Stimulated activated CD4-positive, alpha-beta T cell treated with anti-CD3 and anti-CD28 coated beads, TNF-alpha, amount 100 ng/mL, for 4 hours (primary cell): ENCODE data around the gene RABGGTA.
A peak's percentile ranks its signal among the peaks of the same experiment; 100 is the strongest.

Source experiments
- DNase-seq, 3 experiments: peaks; one replicate each; pipeline ENCODE4 v3.0.0-alpha.2; 2020; ENCODE audit warnings: low read depth in 3 of 3

RABGGTA gene

DNA sequence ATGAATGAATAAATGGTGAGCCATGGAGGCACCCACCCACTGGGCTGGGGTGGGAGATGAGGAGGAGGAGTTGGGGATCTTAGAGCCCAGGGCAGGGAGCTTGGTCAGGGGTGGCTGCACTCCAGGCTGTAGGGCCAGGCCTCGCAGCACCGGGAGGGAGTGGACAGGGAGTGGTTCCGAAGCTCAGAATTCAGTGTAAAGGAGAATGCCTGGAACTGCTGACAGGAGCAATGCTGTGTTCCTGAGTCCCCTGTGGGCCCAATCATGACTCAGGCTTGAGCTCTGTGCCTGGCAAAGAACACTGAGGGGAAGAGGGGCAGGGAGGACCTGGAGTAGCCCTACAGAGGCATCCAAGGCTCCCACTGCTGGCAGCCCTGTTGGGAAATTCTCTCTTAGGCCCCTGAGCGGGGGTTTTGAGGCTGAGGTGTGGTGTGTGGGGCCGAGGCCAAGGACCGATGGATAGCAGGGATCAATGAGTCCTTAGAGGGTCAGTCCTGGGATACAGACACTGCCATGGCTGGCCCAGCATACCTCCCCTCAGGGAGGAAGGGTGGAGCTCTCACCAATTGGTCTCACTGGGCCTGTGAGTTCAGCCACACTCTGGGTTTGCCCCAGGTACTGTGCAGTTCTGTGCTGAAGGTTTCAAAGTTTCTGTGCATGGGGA lies 9.5 kb upstream of the RABGGTA start:
- no peak for DNase-seq

DNA sequence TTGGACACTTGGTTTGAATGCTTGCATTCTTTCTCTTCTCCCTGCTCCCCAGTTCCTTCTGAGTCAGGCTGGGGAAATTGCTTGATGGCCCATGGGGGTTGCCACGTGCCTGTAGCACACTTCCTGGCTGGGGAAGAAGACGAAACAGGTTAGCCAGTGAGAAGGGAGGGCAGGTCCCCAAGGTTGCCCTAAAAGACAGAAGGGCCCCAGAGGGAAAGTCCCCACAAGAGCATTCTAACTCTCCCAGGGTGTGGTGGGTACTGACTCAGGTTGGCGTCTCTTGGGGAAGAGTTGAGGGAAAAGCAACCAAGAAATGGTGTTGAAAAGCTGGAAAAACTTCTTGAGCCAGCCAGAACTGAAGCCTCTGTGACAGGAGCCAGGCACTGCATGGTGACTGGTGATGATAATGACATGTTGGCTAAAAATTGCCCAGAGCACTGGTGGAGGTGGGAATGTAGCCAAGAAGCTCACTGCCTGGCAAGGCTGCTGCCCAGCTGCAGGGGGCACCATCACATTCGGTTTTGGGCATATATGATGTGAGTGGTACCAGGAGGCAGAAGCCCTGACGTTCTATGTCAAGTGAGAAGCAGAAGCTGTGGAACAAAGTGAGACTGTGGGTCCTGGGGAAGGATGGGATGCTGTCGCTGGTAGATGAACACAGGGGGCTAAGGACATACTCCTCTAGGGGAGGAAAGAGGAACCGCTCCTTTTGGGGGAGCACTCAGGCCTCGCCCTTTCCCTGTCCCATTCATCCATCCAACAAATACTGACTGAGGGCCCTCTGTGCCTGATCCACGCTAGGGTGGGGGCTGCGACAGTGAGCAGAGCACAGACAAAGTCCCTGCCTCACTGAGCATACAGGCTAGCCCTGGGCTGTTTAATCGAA lies 8.1 kb upstream of the RABGGTA start:
- peak in 2 of 3 experiments; percentile 35 to 39 for DNase-seq

DNA sequence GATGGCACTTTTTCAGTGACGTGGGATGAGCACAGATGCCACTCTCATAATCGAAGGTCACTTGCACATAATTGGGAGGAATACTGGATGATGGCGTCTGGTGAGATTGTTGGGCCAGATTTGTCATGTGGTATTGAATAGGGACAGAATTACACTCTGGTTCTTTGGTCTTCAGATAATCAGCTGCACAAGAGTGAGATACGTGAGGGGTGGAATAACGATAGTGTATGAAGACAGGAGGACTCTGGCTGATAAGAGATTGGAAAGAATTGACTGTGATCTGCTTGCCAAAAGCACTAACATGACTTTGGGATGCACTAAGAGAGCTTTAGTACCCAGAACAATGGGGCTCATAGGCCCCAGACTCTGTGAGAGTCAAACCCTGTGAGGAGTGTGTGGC lies 7.0 kb upstream of the RABGGTA start:
- no peak for DNase-seq

DNA sequence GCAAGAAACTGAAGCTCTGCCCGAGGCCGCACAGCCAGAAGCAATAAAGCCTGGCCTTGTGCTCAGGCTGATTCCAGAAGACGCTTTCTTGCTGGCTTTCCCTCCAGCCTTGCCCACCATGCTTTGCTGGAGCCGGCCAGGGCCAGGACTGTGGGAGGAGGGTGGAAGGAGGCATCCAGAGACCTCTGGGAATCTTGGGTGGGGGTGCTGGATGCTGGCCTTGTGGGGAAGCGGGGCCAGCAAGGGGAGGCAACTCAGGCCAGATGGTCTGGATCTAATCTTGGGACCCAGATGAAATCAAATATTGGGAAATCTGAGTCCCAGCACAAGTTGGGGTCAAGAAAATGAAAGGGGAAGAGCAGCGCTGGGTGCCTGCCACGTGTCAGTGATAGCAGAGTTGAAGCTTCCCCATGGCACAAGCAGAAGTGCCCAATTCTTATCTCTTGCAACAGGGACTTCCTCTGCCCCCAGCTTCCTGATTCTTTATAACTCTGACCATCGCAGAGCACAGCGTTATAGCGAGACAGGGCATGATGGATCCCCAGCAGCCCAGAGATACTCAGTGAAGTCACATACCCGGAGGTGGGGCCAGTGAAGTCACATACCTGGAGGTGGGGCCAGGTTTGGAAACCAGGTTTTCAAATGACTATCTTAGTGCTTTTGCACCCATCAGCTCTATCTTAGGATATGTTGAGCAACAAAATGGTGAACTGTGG lies 6.4 kb upstream of the RABGGTA start:
- DNase-seq: no peak

DNA sequence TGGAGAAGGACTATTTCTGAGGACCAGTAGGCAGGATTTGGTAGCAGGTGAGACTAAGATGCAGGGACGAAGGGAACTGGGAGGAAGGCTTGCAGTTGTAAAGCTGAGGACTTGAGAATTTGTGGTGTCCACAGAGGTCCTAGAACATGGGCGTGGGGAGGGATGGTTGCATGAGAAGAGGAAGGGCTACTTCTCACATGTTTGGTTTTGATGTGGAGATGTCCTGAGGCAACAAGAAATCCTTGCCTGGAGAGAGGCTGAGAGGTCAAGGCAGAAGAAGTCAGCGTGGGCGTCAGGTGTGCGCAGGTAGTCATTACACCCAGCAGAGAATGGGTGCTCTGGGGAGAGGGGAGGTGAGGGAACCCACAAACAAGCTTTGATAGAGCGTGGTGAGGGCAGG lies 5.7 kb upstream of the RABGGTA start:
- DNase-seq: no peak

DNA sequence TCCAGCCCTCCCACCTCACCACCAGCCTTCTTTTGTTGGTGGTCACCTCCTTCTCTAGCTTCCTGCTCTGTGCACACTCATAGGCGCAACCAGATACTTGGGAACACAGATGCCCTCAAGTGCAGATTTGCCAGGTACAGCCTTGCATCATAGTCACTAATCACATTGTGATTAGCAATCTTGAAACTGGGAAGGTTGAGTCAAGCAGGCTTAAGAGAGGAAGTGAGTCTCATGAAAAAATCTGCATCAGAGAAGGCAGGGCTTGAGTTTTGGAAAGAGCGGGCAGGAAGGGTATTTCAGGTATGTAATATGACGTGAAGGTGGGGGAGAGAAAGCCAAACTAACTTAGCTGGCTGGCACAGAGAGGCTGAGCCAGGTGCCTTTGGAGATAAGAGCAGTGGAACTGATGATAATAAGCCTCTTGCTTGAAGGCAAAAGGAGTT lies 2.7 kb upstream of the RABGGTA start:
- peak in 2 of 3 experiments; percentile 19 to 43 for DNase-seq

DNA sequence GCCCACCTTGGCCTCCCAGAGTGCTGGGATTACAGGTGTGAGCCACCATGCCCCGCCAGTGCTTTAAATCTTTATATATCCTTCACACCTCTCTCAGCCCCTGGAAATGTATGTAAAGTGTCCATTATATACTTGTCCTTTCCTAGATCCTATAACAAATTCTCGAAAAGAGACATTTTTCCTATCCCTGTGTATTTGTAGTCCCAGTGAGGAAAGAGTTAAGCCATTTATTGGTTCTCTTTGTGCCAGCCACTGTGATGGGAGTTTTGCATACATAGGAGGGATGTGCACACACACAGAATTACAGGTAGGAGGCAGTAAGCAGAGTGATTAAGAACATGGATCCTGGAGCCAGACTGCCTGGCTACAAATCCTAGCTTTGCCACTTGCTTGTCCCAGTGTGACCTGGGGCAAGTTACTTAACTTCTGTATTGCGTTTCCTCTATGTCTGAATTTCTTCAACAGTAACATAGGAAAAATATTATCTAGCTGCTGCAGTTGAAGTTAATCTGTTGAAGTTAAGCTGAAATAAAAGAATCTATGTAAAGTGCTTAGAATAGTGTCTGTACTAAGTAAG lies 2.1 kb upstream of the RABGGTA start:
- DNase-seq: no peak

DNA sequence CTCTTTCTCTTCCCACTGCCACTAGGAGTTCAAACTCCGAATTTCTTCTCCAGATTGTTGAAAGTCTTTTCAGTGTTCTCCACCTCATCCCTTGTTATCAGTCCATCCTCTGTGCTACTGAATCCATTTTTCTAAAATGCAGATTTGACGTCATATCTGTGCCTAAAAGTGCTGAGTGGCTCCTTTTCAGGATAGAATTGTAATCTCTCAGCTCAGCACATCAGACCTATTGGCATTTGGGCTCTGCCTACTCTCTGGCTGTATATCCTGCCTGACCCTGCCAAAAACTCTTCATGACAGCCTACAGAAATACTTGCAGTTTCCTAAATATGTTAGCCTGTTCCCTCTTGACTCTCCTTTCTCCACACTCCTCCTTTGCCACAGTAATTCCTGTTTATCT lies 1.1 kb upstream of the RABGGTA start:
- no peak for DNase-seq

DNA sequence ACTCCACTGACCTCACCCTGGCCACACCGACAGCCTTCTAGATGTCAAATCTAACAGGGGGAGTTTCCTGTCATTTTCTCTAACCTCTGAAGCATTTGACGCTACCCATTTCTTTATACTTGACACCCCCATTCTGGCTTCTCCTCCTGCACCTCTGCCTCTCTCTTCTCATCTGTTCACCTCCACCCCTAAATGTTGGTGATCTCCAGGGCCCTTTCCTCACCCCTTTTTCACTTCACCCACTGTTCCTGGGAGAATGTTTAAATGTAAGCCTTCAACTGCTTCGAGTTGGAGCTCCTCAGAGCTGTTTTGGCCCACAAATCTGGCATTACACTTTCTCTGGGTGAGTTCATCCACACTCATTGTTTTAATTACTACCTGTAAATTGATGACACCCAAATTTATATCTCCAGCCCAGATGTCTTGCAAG lies 452 bp upstream of the RABGGTA start:
- DNase-seq: no peak

DNA sequence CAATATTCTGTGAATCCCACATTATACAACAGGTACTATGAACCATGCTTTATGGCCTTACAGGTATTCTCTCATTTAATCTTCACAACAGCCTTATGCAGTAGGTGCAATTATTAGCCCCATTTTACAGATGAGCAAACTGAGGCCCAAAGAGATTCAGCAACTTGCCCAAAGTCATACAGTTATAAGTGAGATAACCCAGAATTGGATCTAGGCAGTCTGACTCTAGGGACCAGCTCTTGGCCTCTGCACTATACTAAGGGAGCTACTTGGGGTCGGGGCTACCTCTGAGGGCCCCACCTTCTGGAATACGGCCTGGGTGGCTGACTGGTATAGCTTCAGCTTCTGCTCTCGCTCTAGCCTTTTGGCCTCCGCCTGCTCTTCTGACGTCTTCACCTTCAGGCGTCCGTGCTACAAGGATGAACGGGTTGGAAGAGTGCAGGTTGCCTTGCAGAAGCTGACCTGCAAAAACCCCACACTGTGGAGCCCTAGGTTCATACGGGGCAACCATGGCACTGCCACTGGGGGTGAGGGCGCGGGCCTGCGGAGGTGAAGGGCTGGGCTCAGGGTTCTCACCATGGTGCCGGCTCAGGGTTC lies 762 bp downstream of the RABGGTA start:
- no peak for DNase-seq

DNA sequence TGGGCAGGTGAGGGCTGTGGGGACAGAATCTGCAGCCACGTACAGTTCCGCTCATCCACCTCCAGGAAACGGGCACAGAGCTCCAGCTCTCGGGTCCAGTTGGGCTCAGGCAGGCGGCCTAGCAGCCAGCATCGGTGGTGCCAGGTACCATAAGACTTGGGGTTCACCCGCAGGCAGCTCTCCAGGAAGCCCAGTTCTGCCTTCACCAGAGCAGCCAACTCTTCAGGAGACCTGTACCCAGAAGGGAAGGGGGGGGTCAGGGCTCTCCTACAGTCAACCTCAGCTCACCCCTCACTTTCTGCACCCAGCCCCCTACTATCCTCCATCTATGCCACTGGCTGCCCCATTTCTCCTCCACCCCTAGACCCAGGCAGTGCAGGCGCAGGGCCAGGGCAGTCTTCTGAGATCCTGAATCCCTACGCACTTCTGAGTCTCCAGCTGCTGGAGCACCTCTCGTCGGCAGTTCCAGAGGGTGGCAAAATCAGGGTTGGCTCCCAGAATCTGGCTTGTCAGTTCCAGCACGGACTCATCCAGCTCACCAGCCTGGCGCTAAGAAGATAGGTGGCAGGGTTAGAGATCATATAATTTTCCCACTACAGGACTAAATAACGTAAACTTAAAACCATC lies 1.4 kb downstream of the RABGGTA start:
- DNase-seq: no peak

DNA sequence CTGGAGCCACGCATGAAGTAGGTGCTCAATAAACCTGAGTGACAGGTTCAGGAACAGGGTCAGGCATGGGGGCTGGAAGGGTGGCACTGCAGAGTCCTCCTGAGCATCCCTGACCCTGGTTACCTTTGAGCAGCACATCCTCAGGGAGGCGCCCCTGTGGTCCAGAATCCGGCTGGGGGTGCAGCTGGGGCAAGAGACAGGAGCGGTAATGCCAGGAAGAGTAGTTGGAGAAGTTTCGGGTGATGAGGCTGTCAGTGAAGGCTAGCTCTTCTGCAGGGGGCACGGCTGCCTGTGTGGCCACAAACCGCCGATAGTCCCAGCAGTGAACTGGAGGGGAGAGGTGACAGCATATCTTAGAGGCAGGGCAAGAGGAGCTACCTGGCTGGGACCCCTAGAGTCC lies 2.0 kb downstream of the RABGGTA start:
- DNase-seq: no peak

DNA sequence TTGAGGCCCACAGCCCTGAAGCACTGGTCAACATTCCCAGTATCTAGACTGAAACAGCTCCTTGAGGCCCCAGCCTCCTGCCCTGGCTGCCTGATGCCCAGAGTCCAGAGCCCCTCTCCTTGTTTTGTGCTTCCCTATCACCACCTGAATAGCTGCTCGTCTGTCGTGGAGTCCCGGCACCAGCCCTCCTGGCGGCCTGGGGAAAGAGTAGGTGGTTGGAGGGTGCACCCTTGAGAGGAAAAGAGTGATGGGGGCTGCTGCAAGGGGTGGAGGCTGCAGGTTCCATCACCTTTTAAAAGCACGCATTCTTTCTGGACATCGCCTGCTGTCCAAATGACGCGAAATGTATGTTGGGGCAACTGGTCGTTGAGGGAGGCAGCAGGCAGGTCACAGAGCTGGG lies 3.2 kb downstream of the RABGGTA start:
- no peak for DNase-seq

DNA sequence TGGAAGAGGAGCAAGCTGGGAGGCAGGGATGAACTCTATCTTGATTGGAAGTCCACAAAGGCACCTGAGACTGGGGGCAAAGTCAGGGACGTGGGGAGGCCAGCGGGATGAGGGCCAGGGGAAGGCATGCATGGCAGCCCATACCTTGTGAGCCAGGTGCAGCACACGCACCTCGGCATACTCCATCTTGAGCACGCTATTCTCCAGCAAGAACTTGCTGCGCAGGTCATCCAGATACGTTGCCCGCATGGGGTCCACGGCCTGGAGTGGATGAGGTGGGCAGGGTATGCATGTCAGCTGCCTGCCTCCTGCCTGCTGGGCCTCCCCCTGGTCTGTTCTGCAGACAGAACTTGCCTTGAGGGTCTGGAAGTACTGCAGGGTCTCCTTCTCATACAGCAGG lies 3.9 kb downstream of the RABGGTA start:
- no peak for DNase-seq

DNA sequence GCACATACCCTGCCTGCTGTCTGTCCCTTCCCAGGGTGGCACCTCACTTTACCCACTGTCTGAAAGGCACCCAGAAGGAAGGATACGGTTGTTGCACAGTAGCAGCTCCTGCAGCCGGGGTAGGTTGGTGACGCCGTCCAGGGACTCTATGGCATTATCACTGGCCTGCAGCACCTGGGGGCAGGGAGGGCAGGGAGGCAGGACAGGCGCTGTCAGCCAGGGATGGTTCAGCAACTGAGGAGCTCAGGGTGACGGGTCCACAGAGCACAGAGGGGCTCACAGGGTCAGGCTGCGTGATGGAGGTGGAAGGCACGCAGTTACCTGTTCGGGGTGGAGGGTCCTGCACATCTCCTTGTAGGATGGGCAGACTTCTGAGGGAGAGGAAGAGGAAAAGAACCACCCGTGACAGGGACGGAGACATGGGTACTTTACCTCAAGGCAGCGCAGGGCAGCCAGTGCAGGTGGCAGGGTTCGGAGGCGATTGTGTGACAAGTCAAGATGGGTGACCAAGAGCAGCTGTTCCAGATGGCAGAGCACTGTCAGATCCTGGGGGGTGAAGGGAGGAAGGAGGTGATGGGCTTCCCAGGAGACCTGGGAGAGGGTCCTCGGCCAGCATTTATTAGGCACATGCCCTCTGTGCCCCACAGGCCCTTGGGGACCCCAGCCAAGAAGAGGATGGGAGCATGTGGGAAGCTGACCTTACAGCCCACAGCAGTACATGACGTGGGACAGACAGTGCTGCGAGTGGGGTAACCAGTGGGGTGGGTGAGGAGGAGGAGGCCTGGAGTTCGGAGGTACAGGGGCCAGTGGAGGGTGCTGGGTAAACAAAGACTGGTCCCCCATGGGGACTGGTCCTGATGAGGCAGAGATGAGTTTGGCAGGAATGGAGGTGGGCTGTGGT lies 4.8 kb downstream of the RABGGTA start:
- DNase-seq: no peak

DNA sequence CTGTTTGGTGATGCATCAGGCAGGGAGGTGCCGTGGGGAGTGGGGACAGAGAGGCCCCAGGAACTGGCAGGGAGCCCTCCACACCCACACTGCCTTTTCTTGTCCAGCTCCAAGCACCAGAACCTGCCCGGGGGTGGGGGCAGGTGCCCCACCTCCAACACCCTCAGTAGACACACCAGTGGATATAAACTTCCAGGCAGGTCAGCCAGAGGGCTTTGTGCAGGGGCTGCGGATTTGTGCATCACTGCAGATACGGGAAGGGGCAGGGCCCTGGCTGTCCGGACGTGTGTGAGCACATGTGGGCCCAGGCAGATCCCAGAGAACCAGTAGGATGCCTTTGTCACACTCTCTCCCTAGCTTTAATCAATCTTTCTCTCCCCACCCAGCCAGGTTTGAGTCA lies 7.1 kb downstream of the RABGGTA start:
- DNase-seq: no peak

DNA sequence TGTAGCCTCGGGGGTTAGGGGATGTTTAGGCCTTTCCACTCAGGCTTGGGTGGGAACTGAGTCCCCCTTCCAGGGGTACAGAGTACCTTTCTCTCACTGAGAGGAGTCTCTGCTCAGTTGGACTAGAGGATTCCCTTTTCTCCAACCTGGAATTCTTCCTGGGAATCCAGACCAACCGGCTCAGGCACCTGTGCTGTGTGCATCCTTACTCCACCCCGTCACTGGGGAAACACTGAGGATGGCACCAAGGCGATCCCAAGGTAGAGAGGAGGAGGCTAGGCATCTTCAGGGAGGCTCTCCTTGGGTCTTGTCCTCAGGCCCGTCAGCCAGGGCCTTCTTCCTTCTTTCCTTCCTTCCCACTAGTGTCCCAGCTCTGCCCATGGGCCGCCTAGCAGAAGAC lies 7.5 kb downstream of the RABGGTA start:
- DNase-seq: no peak

DNA sequence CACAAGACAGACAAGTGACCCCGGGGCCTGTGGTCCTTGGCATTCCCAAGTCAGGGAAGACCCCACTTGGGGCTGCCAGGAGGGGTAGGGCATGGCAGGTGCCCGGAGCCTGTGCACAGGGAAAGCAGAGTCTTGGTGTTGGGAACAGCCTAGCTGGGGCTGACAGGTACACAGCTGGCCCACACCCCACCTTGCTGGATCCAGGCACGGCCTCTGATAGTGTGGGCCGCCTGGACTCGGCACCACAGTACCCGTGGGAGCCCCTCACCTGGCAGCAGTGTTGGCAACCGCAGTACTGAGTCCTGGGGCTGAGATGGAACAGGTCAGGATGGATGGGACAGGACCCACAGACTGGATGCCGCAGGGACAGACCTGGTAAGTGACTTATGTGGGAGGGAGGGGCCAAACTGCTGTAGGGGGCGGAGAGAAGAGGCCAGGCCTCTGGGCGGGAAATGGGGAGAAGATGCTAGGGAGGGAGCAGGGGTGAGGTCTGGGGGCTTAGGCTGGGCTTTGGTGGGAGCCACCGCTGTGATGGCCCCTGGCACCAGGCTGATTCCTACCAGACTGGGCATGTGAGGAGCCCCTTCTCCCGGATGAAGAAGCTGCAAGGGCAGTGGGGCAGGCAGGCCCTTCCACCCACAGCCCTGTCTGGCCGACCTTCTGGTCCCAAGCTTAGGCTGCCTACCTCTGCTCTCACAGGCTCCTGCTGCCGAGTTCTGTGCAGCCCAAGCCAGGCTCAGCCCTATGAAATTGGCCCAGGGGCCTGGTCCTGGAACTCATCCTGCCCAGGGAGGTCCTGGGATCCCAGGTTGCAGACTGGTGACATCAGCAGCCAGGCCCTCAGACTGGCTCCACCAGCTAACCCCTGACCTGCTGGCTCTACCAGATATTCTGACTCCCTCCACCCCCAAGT lies 8.3 kb downstream of the RABGGTA start, which contains the start of gene TGM1:
TGM1 (minus strand) TSS at position 357 of the 913 bp plus-strand sequence. CDS start 825 bp downstream, outside the sequence.
- no peak for DNase-seq

DNA sequence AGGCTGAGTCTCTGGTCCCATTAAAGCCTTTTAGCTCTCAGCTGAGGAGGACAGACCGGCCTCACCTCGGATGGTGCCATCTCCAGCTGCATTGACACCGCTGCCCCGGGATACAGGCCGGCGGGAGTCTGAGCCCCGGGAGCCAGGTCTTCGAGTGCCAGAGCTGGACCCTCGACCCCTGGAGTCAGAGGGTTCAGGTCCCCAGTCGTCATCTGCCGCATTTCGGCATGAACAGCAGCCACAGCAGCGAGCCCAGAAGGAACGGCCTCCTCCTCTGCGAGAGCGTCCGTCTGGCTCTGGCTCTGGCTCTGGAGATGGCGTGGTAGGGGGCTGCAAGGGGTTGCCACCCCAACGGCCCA lies 9.4 kb downstream of the RABGGTA start:
- no peak for DNase-seq
